Smooth muscle cell (in vitro differentiated cells): ENCODE measurements around the gene CLBA1. TPM values are rescaled to one million over a fixed set of nuclear protein-coding genes. Genes with fewer than 3 reads are reported as not detected.

ENCODE experiments used
- DNase-seq: peaks from one replicate; lab custom pipeline; 2025; ENCODE audit not compliant: unreplicated experiment; lab: John Stamatoyannopoulos, UW
- H2AFZ ChIP-seq: fragments of 200-600 bp; sonication (generic); 2 replicates; pipeline ENCODE4 v1.6.0; 2016; ENCODE audit warnings: antibody characterized with exemption, low read depth, mild to moderate bottlenecking
- H3F3A ChIP-seq: fragments of 200-600 bp; sonication (generic); 2 replicates; pipeline ENCODE4 v1.6.0; 2017; ENCODE audit warnings: antibody characterized with exemption, low read depth
- H3K27ac ChIP-seq: fragments of 200-600 bp; sonication (generic); 2 replicates; pipeline ENCODE4 v1.5.1; 2016; ENCODE audit warnings: low read depth, mild to moderate bottlenecking
- H3K27me3 ChIP-seq: fragments of 200-600 bp; sonication (generic); 2 replicates; pipeline ENCODE4 v1.6.1; 2016; ENCODE audit warnings: low read depth, mild to moderate bottlenecking
- H3K36me3 ChIP-seq: fragments of 200-600 bp; sonication (generic); 2 replicates; pipeline ENCODE4 v1.5.1; 2016; ENCODE audit warnings: low read depth
- H3K4me1 ChIP-seq: fragments of 200-600 bp; sonication (generic); 2 replicates; pipeline ENCODE4 v1.5.1; 2016; ENCODE audit warnings: low read depth
- H3K4me2 ChIP-seq: fragments of 200-600 bp; sonication (generic); 2 replicates; pipeline ENCODE4 v1.6.0; 2016; ENCODE audit warnings: mild to moderate bottlenecking
- H3K4me3 ChIP-seq: fragments of 200-600 bp; sonication (generic); 2 replicates; pipeline ENCODE4 v1.5.1; 2016; ENCODE audit warnings: mild to moderate bottlenecking
- H3K79me2 ChIP-seq: fragments of 200-600 bp; sonication (generic); 2 replicates; pipeline ENCODE4 v1.6.0; 2016; ENCODE audit warnings: low read depth, mild to moderate bottlenecking
- H3K9ac ChIP-seq: fragments of 200-600 bp; sonication (generic); 2 replicates; pipeline ENCODE4 v1.6.0; 2016; ENCODE audit warnings: low read depth
- H3K9me3 ChIP-seq: fragments of 200-600 bp; sonication (generic); replicated peaks from 2 replicates; pipeline ENCODE4 v1.5.1; 2016; ENCODE audit warnings: low read depth
- H4K20me1 ChIP-seq: fragments of 200-600 bp; sonication (generic); 2 replicates; pipeline ENCODE4 v1.6.0; 2016; ENCODE audit warnings: low read depth
- CTCF ChIP-seq: fragments of 200-600 bp; sonication (generic); IDR thresholded peaks from 2 replicates; pipeline ENCODE4 v1.5.1; 2017; ENCODE audit warnings: borderline replicate concordance, mild to moderate bottlenecking, antibody characterized with exemption; ENCODE audit not compliant: insufficient read depth, poor library complexity, severe bottlenecking
- WGBS: methylation state at CpG from one replicate; pipeline ENCODE4 v1.1.7; 2016; ENCODE audit warnings: low lambda C conversion rate; 5-methylcytosine and 5-hydroxymethylcytosine counted together
- polyA plus RNA-seq: library from polyadenylated mRNA; unstranded; fragments of >200 nt; fragmentation: Nextera tagmentation; extraction: Ambion mirVana; gene quantifications from 2 replicates; pipeline ENCODE4 v1.2.1, GENCODE V29; 2016
- total RNA-seq: library from RNA; depleted of rRNA; stranded (reverse); fragments of >200 nt; gene quantifications from 2 replicates; pipeline ENCODE4 v1.2.3, GENCODE V29; 2014

Gene CLBA1
- total and polyA plus RNA-seq, 2 experiments from 2014 or later, result 5.0 to 8.7 TPM

- Histone ChIP-seq H3K9ac (no peak overlapping the region), H3K9me3 (no peaks in the 10 kb centered on the region), H3K4me3 (no peak overlapping the region), H3K27me3 (no peaks in the 10 kb centered on the region), H3K4me2 (no peak overlapping the region), H3F3A (no peaks in the 10 kb centered on the region), H3K27ac (no peak overlapping the region), H4K20me1 (peaks cover 35% of the 10 kb centered on the region), H3K4me1 (no peaks in the 10 kb centered on the region), H3K79me2 (no peaks in the 10 kb centered on the region), H3K36me3 (no peaks in the 10 kb centered on the region), H2AFZ (no peak overlapping the region)
- 88% methylated on average over 3 of the region's 3 CpGs for WGBS
- no peak for DNase-seq
- TF ChIP-seq CTCF, result no peak
Observed at GRCh38 chr14:104955396-104955770, 30.2 kb upstream of the CLBA1 start.

- no peaks in the 10 kb centered on the region for H3K4me1 ChIP-seq
- H3K4me3 ChIP-seq, result no peak overlapping the region
- no peak for DNase-seq
- no peaks in the 10 kb centered on the region for H3K79me2 ChIP-seq
- no peak overlapping the region for H3K4me2 ChIP-seq
- peaks cover 40% of the 10 kb centered on the region for H4K20me1 ChIP-seq
- no peak overlapping the region for H3K9ac ChIP-seq
- H3K9me3 ChIP-seq, result no peaks in the 10 kb centered on the region
- H3K27me3 ChIP-seq, result no peaks in the 10 kb centered on the region
- H3F3A ChIP-seq, result no peaks in the 10 kb centered on the region
- TF ChIP-seq CTCF, result no peak
- H3K36me3 ChIP-seq, result no peaks in the 10 kb centered on the region
- 91% methylated on average over 14 of the region's 14 CpGs for WGBS
- no peak overlapping the region for H2AFZ ChIP-seq
- no peak overlapping the region for H3K27ac ChIP-seq
Observed at GRCh38 chr14:104956290-104956890, 29.2 kb upstream of the CLBA1 start.

GRCh38 chr14:104957146-104958113, 28.2 kb upstream of the CLBA1 start:
- Histone ChIP-seq H3K4me3 (no peak overlapping the region), H3K79me2 (no peaks in the 10 kb centered on the region), H3K27me3 (no peaks in the 10 kb centered on the region), H2AFZ (no peak overlapping the region), H3K9ac (no peak overlapping the region), H3K36me3 (no peaks in the 10 kb centered on the region), H3K27ac (no peak overlapping the region), H3F3A (no peaks in the 10 kb centered on the region), H3K4me2 (no peak overlapping the region), H3K9me3 (no peaks in the 10 kb centered on the region), H3K4me1 (no peaks in the 10 kb centered on the region), H4K20me1 (peaks cover 42% of the 10 kb centered on the region)
- 90% methylated on average over 25 of the region's 25 CpGs for WGBS
- no peak for DNase-seq
- no peak for TF ChIP-seq CTCF
